ENCODE data around the gene DDO. TPM values are rescaled to one million over a fixed set of nuclear protein-coding genes. Genes with fewer than 3 reads are reported as not detected.

DDO gene
- total and polyA plus RNA-seq, 9 of the 15 experiments (the other 6 are each of a cell fraction or from before 2014, with no cell fraction given): not detected

- H3K9ac ChIP-seq (ENCODE audit: insufficient read depth in 1 of 2, low read depth in 2 of 2, low read length in 2 of 2): no peak overlapping the region
- ATAC-seq (no peak), FAIRE-seq (no peak), DNase-seq (ENCODE audit: extremely low read depth in 1 of 4, low spot score in 3 of 4) (no peak)
- BruUV-seq (replicated peaks): no TSS peak
- no peaks in the 10 kb centered on the region for H3K4me1 ChIP-seq (replicated peaks in 1 of 2; ENCODE audit: control insufficient read depth in 2 of 2, insufficient read depth in 2 of 2, low read length in 2 of 2)
- no peaks in the 10 kb centered on the region for H3K36me3 ChIP-seq (ENCODE audit: control insufficient read depth, insufficient read depth, low read length)
- intact Hi-C loops (cut with micrococcal nuclease) (no loop called here), in situ Hi-C loops (cut with MboI) (no loop called here)
- ChIA-PET CTCF (ENCODE audit: low intra/inter-chr PET ratio) (no interaction called here), POLR2A (interaction anchor here (1.5 kb wide), 1 partner anchor 9 kb away, joined by 3 read pairs; no protein-coding TSS in a partner anchor)
- H3K27me3 ChIP-seq (ENCODE audit: control insufficient read depth in 2 of 2, insufficient read depth in 2 of 2, low read length in 2 of 2): peaks cover 18 to 41% of the 10 kb centered on the region in 2 experiments; a peak in 4 of 5 replicates
- no peak overlapping the region for H2AFZ ChIP-seq (ENCODE audit: low read depth, low read length)
- WGBS (ENCODE audit: insufficient coverage, low coverage, missing lambda C conversion rate): 1% methylated on average over 5 of the region's 5 CpGs
- H3K4me2 ChIP-seq (ENCODE audit: insufficient read depth, low read length): no peak overlapping the region
- TF ChIP-seq MBD1 (CRISPR knock-in tag; IDR thresholded peaks at IDR 0.05) (no peak), MAFF (IDR thresholded peaks at IDR 0.05; ENCODE audit: low read length) (no peak), CREB5 (CRISPR knock-in tag; IDR thresholded peaks at IDR 0.05) (no peak), RBM17 (IDR thresholded peaks at IDR 0.05; ENCODE audit: borderline replicate concordance, low read depth, low read length) (no peak), KHSRP (IDR thresholded peaks at IDR 0.05) (no peak), SMARCE1 (IDR thresholded peaks at IDR 0.05) (no peak), ZNF436 (CRISPR knock-in tag; IDR thresholded peaks at IDR 0.05) (no peak), PHB (CRISPR knock-in tag; IDR thresholded peaks at IDR 0.05) (no peak), MCM3 (IDR thresholded peaks at IDR 0.05) (no peak), ZNF695 (CRISPR knock-in tag; IDR thresholded peaks at IDR 0.05) (no peak)
- H3K79me2 ChIP-seq (ENCODE audit: control insufficient read depth, insufficient read depth, low read length): no peaks in the 10 kb centered on the region
- no peak overlapping the region for H3K4me3 ChIP-seq
- no peaks in the 10 kb centered on the region for H4K20me1 ChIP-seq (replicated peaks; ENCODE audit: control insufficient read depth, insufficient read depth, low read length)
- H3K9me1 ChIP-seq (ENCODE audit: control insufficient read depth, insufficient read depth, low read length): no peaks in the 10 kb centered on the region
- H3K9me3 ChIP-seq (replicated peaks; ENCODE audit: control insufficient read depth, insufficient read depth, low read depth, low read length): no peaks in the 10 kb centered on the region
- no peak overlapping the region for H3K27ac ChIP-seq (ENCODE audit: extremely low read depth, low read depth, low read length)
Observed at GRCh38 chr6:110425816-110426215, 10.4 kb upstream of the DDO start.
